Rectal smooth muscle tissue (tissue), 1 donor: ENCODE results near the gene SLX9.

ENCODE experiments used
- H3K27ac ChIP-seq: one replicate; pipeline ENCODE4 v1.7.0; 2013; ENCODE audit warnings: low read depth, low read length, inconsistent platforms
- H3K27me3 ChIP-seq: one replicate; pipeline ENCODE4 v1.7.0; 2013; ENCODE audit warnings: low read length; ENCODE audit not compliant: control insufficient read depth, insufficient read depth
- H3K36me3 ChIP-seq: one replicate; pipeline ENCODE4 v1.7.0; 2013; ENCODE audit warnings: low read length; ENCODE audit not compliant: control insufficient read depth, insufficient read depth
- H3K4me1 ChIP-seq: one replicate; pipeline ENCODE4 v1.7.0; 2013; ENCODE audit warnings: low read length; ENCODE audit not compliant: control insufficient read depth, insufficient read depth
- H3K4me3 ChIP-seq: one replicate; pipeline ENCODE4 v1.7.0; 2013; ENCODE audit warnings: low read length
- H3K9ac ChIP-seq: one replicate; pipeline ENCODE4 v1.7.0; 2013; ENCODE audit warnings: low read length

Gene SLX9

GRCh38 chr21:44913425-44914175, 26.2 kb upstream of the SLX9 start:
- Histone ChIP-seq H3K9ac (no peak overlapping the region), H3K36me3 (no peaks in the 10 kb centered on the region), H3K27ac (no peak overlapping the region), H3K27me3 (no peaks in the 10 kb centered on the region), H3K4me3 (no peak overlapping the region), H3K4me1 (peaks cover 17% of the 10 kb centered on the region)

GRCh38 chr21:44914176-44914874, 25.5 kb upstream of the SLX9 start:
- peaks cover 10% of the 10 kb centered on the region for H3K4me1 ChIP-seq
- H3K4me3 ChIP-seq, result no peak overlapping the region
- no peaks in the 10 kb centered on the region for H3K36me3 ChIP-seq
- no peak overlapping the region for H3K9ac ChIP-seq
- H3K27ac ChIP-seq, result no peak overlapping the region
- H3K27me3 ChIP-seq, result no peaks in the 10 kb centered on the region

GRCh38 chr21:44916965-44917364, 22.9 kb upstream of the SLX9 start:
- Histone ChIP-seq H3K27me3 (peaks cover 11% of the 10 kb centered on the region), H3K27ac (no peak overlapping the region), H3K4me1 (no peaks in the 10 kb centered on the region), H3K9ac (no peak overlapping the region), H3K4me3 (no peak overlapping the region), H3K36me3 (no peaks in the 10 kb centered on the region)

GRCh38 chr21:44917446-44918106, 22.3 kb upstream of the SLX9 start:
- Histone ChIP-seq H3K36me3 (no peaks in the 10 kb centered on the region), H3K4me1 (no peaks in the 10 kb centered on the region), H3K27me3 (peaks cover 11% of the 10 kb centered on the region), H3K4me3 (no peak overlapping the region), H3K27ac (no peak overlapping the region), H3K9ac (no peak overlapping the region)

- Histone ChIP-seq H3K4me3 (no peak overlapping the region), H3K4me1 (no peaks in the 10 kb centered on the region), H3K27ac (no peak overlapping the region), H3K9ac (no peak overlapping the region), H3K36me3 (no peaks in the 10 kb centered on the region), H3K27me3 (peaks cover 11% of the 10 kb centered on the region)
These were observed 21.7 kb upstream of the SLX9 start for GRCh38 chr21:44918107-44918470.

- Histone ChIP-seq H3K4me1 (no peaks in the 10 kb centered on the region), H3K36me3 (no peaks in the 10 kb centered on the region), H3K27ac (no peak overlapping the region), H3K4me3 (peak overlapping the region; percentile 30), H3K27me3 (peaks cover 11% of the 10 kb centered on the region), H3K9ac (no peak overlapping the region)
These were observed 21.2 kb upstream of the SLX9 start for GRCh38 chr21:44918581-44919033.

- peaks cover 11% of the 10 kb centered on the region for H3K27me3 ChIP-seq
- no peaks in the 10 kb centered on the region for H3K4me1 ChIP-seq
- no peaks in the 10 kb centered on the region for H3K36me3 ChIP-seq
- no peak overlapping the region for H3K9ac ChIP-seq
- H3K4me3 ChIP-seq, result peak overlapping the region; percentile 54
- no peak overlapping the region for H3K27ac ChIP-seq
These were observed 20.5 kb upstream of the SLX9 start for GRCh38 chr21:44919111-44919912.

GRCh38 chr21:44919913-44920693, 19.7 kb upstream of the SLX9 start:
- Histone ChIP-seq H3K27ac (no peak overlapping the region), H3K9ac (peak overlapping the region; percentile 10), H3K4me1 (no peaks in the 10 kb centered on the region), H3K4me3 (peak overlapping the region; percentile 54), H3K36me3 (no peaks in the 10 kb centered on the region), H3K27me3 (peaks cover 11% of the 10 kb centered on the region)

- no peaks in the 10 kb centered on the region for H3K36me3 ChIP-seq
- no peaks in the 10 kb centered on the region for H3K4me1 ChIP-seq
- H3K9ac ChIP-seq, result peak within 1 kb of the TSS; percentile 10
- peak within 1 kb of the TSS; percentile 54 for H3K4me3 ChIP-seq
- no peak within 1 kb of the TSS for H3K27ac ChIP-seq
- H3K27me3 ChIP-seq, result peaks cover 11% of the 10 kb centered on the region
These were observed 18.9 kb upstream of the SLX9 start, which contains the start of gene ITGB2 for GRCh38 chr21:44920694-44921604. Gene ITGB2, minus strand, starts transcription at chr21:44920899. Its CDS starts 10,117 bp downstream, at chr21:44910782.

- H3K27ac ChIP-seq, result no peak overlapping the region
These were observed 17.9 kb upstream of the SLX9 start for GRCh38 chr21:44921928-44922327.

More at GRCh38 chr21:44921928-44922327, 17.9 kb upstream of the SLX9 start:
- Histone ChIP-seq H3K27me3 (peaks cover 14% of the 10 kb centered on the region), H3K9ac (no peak overlapping the region), H3K4me1 (no peaks in the 10 kb centered on the region), H3K36me3 (no peaks in the 10 kb centered on the region), H3K4me3 (no peak overlapping the region)
